Adrenal gland (tissue), 12 donors: ENCODE results near the gene CMPK2. TPM values are rescaled to one million over a fixed set of nuclear protein-coding genes. Genes with fewer than 3 reads are reported as not detected.

ENCODE experiments used
- DNase-seq, 7 donors: peaks; one replicate each; pipeline ENCODE4 v3.0.0-alpha.2; 2019 to 2020
- H3K27ac ChIP-seq, 5 donors: fragments of 200-600 bp; sonication (generic) in 4 of 5; 1 replicate in 3 of 5; 2 replicates in 2 of 5; pipeline versions ENCODE4 v1.5.1 to v1.8.0; 2016 to 2020; ENCODE audit warnings: mild to moderate bottlenecking in 1 of 5
- H3K27me3 ChIP-seq: fragments of 200-600 bp; 2 replicates; pipeline ENCODE4 v1.8.0; 2021
- H3K36me3 ChIP-seq, 2 donors: fragments of 200-600 bp; replicated peaks in 1 of 2; 1 replicate in 1 of 2; 2 replicates in 1 of 2; pipeline versions ENCODE4 v1.5.1 to v1.8.0; 2018 to 2022
- H3K4me1 ChIP-seq, 2 donors: fragments of 200-600 bp; replicated peaks in 1 of 2; 1 replicate in 1 of 2; 2 replicates in 1 of 2; pipeline versions ENCODE4 v1.5.1 to v1.8.0; 2018 to 2021
- H3K4me3 ChIP-seq, 4 donors: fragments of 200-600 bp; sonication (generic) in 3 of 4; one replicate each; pipeline ENCODE4 v1.5.1; 2016 to 2018
- H3K9me3 ChIP-seq, 3 donors: fragments of 200-600 bp; sonication (generic) in 1 of 3; replicated peaks in 1 of 3; 1 replicate in 2 of 3; 2 replicates in 1 of 3; pipeline versions ENCODE4 v1.5.1 to v1.8.0; 2016 to 2021
- POLR2A ChIP-seq, 2 donors: fragments of 450-650 bp; IDR thresholded peaks; one replicate each; pipeline ENCODE4 v1.6.1; 2017; ENCODE audit warnings: antibody characterized with exemption in 2 of 2, mild to moderate bottlenecking in 2 of 2, moderate library complexity in 1 of 2
- WGBS, 4 donors: extraction: QIAGEN DNeasy Blood & Tissue Kit in 2 of 4; methylation state at CpG; one replicate each; pipeline versions ENCODE4 v1.1.5 to v1.1.7; 2013 to 2017; 5-methylcytosine and 5-hydroxymethylcytosine counted together
- intact Hi-C, 2 donors: fragments of 100-400 bp; cut with DNase I; formaldehyde crosslinking; loops; one replicate each; pipeline versions ENCODE4 v1.14.1 to v1.15.0; 2022 to 2023
- polyA plus RNA-seq, 3 donors: library from polyadenylated mRNA; stranded (reverse); fragments of 200-250 nt in 2 of 3; fragments of 350-450 nt in 1 of 3; fragmentation: Illumina TruSeq in 1 of 3; extraction: RNeasy Lipid Tissue Mini Kit (QIAGEN cat#74804) in 1 of 3; gene quantifications; one replicate each; pipeline ENCODE4 v1.2.3, GENCODE V29; 2013 to 2014
- total RNA-seq, 9 donors: library from RNA; depleted of rRNA in 4 of 9; stranded (reverse); fragments of >200 nt in 4 of 9; fragments of 120-200 nt in 1 of 9; fragmentation: NEBNext Ultra II Directional in 1 of 9; extraction: Animal tissue kit (Norgen Biotek cat#: 25700) in 1 of 9; gene quantifications; one replicate each; pipeline versions ENCODE4 v1.1.0 to v1.2.4, GENCODE V29; 2013 to 2023
- TF ChIP-seq, protein P1 (sequence below), 6 experiments: fragments of 450-650 bp in 4 of 6; fragments of 200-600 bp in 2 of 6; sonication (generic) in 1 of 6; IDR thresholded peaks; 1 replicate in 5 of 6; 2 replicates in 1 of 6; pipeline versions ENCODE4 v1.5.1 to v1.8.0; 2016 to 2021; ENCODE audit warnings: antibody characterized with exemption in 6 of 6, mild to moderate bottlenecking in 2 of 6, moderate library complexity in 1 of 6
- donor health status: healthy with polysubstance abuse.
- donor health status: Bipolar disorder and iron deficiency.
- donor health status: DM: yes; HTN: yes; CAD: no.
- donor health status: DM: no; HTN: no; CAD: no.
- donor health status: DM: no; HTN: no; CAD: no.
- donor health status: DM: yes; HTN: yes; CAD: no.

CMPK2 gene
- total and polyA plus RNA-seq, 12 donors: 2.4 to 18.8 (median 6.2) TPM

DNA sequence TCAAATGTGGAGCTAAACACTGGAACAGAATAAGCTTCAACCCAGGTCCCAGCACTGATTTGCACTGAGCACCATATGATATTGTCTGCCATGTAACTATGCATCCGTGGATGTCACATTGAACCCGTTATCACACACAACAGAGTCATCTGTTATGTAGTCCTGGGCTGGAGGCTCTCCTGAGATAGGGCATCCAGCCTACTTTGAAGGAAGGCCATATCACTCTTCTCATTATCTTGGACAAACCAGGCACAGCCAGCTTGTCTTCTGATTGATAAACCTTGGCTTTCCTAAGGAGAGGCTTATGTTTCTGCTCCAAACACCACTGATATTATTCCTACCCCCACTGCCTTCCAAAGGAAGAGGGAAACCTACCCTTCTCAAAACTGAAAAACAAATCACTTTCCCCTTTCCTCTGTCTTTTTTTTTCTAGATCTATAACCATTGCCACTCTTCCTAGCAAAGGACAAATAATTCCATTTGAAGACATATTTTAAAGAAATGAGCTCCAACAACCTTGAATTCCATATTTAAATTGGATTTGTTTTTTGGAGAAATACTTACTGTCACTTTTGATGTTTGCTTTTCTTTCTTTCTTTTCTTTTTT is 28.3 kb upstream of the CMPK2 start:
- Histone ChIP-seq H3K27me3 (no peaks in the 10 kb centered on the region), H3K4me3 (no peak overlapping the region), H3K9me3 (no peaks in the 10 kb centered on the region), H3K36me3 (no peaks in the 10 kb centered on the region), H3K4me1 (peaks cover 0 to 14% of the 10 kb centered on the region in 2 donors), H3K27ac (no peak overlapping the region)
- 75 to 91% (median 86%) methylated on average over 2 of the region's 2 CpGs for WGBS, 4 donors
- intact Hi-C loops: no loop called here
- TF ChIP-seq POLR2A (IDR thresholded peaks at IDR 0.05): no peak
- TF ChIP-seq, protein P1, sequence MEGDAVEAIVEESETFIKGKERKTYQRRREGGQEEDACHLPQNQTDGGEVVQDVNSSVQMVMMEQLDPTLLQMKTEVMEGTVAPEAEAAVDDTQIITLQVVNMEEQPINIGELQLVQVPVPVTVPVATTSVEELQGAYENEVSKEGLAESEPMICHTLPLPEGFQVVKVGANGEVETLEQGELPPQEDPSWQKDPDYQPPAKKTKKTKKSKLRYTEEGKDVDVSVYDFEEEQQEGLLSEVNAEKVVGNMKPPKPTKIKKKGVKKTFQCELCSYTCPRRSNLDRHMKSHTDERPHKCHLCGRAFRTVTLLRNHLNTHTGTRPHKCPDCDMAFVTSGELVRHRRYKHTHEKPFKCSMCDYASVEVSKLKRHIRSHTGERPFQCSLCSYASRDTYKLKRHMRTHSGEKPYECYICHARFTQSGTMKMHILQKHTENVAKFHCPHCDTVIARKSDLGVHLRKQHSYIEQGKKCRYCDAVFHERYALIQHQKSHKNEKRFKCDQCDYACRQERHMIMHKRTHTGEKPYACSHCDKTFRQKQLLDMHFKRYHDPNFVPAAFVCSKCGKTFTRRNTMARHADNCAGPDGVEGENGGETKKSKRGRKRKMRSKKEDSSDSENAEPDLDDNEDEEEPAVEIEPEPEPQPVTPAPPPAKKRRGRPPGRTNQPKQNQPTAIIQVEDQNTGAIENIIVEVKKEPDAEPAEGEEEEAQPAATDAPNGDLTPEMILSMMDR (IDR thresholded peaks at IDR 0.05): no peak
- no peak for DNase-seq

DNA sequence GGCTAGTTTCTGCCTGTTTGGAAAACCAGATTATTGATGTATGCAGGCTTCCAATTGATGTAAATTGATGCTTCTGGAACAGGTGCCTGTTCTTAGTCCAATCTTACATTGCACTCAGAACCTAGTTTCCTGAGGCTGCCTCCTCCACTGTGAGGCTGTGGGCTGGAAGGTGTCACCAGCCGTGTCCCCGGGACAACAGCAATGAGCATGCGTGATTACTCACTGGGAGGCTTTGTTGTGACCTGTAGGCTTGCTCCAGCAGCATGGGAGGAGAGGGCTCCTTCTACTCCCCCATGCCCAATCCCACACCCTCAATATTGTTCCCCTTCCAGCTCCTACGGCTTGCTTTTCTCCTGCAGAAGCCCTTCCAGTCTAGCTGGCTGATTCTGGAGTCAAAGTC is 23.0 kb upstream of the CMPK2 start:
- H3K27ac ChIP-seq: no peak overlapping the region
- no peaks in the 10 kb centered on the region for H3K9me3 ChIP-seq
- no peak overlapping the region for H3K4me3 ChIP-seq
- TF ChIP-seq POLR2A (IDR thresholded peaks at IDR 0.05): no peak
- TF ChIP-seq, protein P1 (IDR thresholded peaks at IDR 0.05): no peak
- DNase-seq: no peak
- intact Hi-C loops: no loop called here
- no peaks in the 10 kb centered on the region for H3K27me3 ChIP-seq
- H3K4me1 ChIP-seq: no peaks in the 10 kb centered on the region
- WGBS, 4 donors: 93 to 100% (median 95%) methylated on average over 4 of the region's 4 CpGs
- H3K36me3 ChIP-seq: no peaks in the 10 kb centered on the region

GRCh38 chr2:6887751-6888192 is 22.1 kb upstream of the CMPK2 start:
- H3K9me3 ChIP-seq: no peaks in the 10 kb centered on the region
- no peaks in the 10 kb centered on the region for H3K4me1 ChIP-seq
- H3K27me3 ChIP-seq: no peaks in the 10 kb centered on the region
- no peak overlapping the region for H3K4me3 ChIP-seq
- H3K36me3 ChIP-seq: no peaks in the 10 kb centered on the region
- WGBS, 4 donors: 75 to 86% (median 82%) methylated on average over 3 of the region's 3 CpGs
- intact Hi-C loops: no loop called here
- H3K27ac ChIP-seq: no peak overlapping the region
- DNase-seq: no peak
- TF ChIP-seq, protein P1 (IDR thresholded peaks at IDR 0.05): no peak
- no peak for TF ChIP-seq POLR2A (IDR thresholded peaks at IDR 0.05)

DNA sequence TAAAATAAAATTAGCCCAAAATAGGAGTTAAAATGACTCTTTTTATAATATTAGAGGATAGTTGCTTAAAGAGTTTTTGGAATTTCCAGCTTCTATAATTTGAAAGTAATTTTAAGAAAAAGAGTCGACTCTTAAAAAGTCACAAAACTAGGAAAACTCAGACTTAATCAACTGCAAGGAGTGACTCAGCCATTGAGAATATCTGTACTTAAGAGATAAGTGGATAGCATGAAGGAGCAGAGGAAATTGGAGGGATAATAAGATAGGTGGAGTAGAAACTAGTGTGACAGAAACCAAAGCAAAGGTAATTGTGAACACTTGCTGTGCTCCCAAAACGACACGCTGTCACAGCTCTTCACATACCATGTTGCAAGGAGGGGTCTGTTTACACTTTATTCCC is 20.3 kb upstream of the CMPK2 start:
- no peaks in the 10 kb centered on the region for H3K27me3 ChIP-seq
- H3K4me3 ChIP-seq: no peak overlapping the region
- intact Hi-C loops: no loop called here
- TF ChIP-seq POLR2A (IDR thresholded peaks at IDR 0.05): no peak
- TF ChIP-seq, protein P1 (IDR thresholded peaks at IDR 0.05): no peak
- no peaks in the 10 kb centered on the region for H3K9me3 ChIP-seq
- WGBS, 4 donors: 93 to 96% (median 93%) methylated on average over 3 of the region's 3 CpGs
- H3K36me3 ChIP-seq: no peaks in the 10 kb centered on the region
- DNase-seq: no peak
- H3K4me1 ChIP-seq: no peaks in the 10 kb centered on the region
- no peak overlapping the region for H3K27ac ChIP-seq
